HCT116 (cell line): ENCODE data around the gene CAMK2G. TPM values are rescaled to one million over a fixed set of nuclear protein-coding genes. Genes with fewer than 3 reads are reported as not detected.
A peak's percentile ranks its signal among the peaks of the same experiment; 100 is the strongest.

Experiments
- ATAC-seq: fragments of 200-7000 bp; cut with Tn5 transposase; 2 replicates; pipeline ENCODE4 v1.9.1; 2020; ENCODE audit warnings: mild to moderate bottlenecking, moderate library complexity
- BruUV-seq: library from RNA; stranded (reverse); fragments of 400-500 nt; replicated peaks from 2 replicates; lab custom pipeline; 2021; lab: Mats Ljungman, UMichigan
- CTCF ChIA-PET: fragments of 300-600 bp; sonication (Branson Sonifier 250); formaldehyde crosslinking; loops from one replicate; lab custom pipeline; 2021; ENCODE audit warnings: antibody characterized with exemption; lab: Charles Lee
- POLR2A ChIA-PET: fragments of 300-600, 350-600 bp; sonication (Branson Sonifier 250); formaldehyde crosslinking; loops from one replicate; lab custom pipeline; 2021; ENCODE audit warnings: antibody characterized with exemption; lab: Charles Lee
- RAD21 ChIA-PET, 2 experiments: fragments of 300-600 bp; sonication (Branson Sonifier 250); formaldehyde crosslinking; loops; one replicate each; lab custom pipeline; 2023; ENCODE audit warnings: low total read pairs in 2 of 2; ENCODE audit not compliant: uncharacterized antibody in 2 of 2, unreplicated experiment in 2 of 2, low non-redundant PET in 1 of 2; lab: Charles Lee
- DNase-seq: peaks from one replicate; pipeline ENCODE4 v3.0.0-alpha.2; 2010; ENCODE audit warnings: low read depth, low spot score
- H2AFZ ChIP-seq: fragments of 200-600 bp; shearing (Covaris generic), sonication (generic); 2 replicates; pipeline ENCODE4 v1.6.1; 2017; ENCODE audit warnings: low read depth, mixed run types, mixed read lengths, antibody characterized with exemption, low read length; ENCODE audit not compliant: poor library complexity, severe bottlenecking
- H3K27ac ChIP-seq: 2 replicates; pipeline ENCODE4 v1.5.1; 2012; ENCODE audit warnings: low read depth, low read length
- H3K27me3 ChIP-seq: fragments of 200-600 bp; sonication (generic); 2 replicates; pipeline ENCODE4 v1.6.1; 2016; ENCODE audit warnings: mixed run types, low read length, mixed read lengths; ENCODE audit not compliant: insufficient read depth
- H3K36me3 ChIP-seq, 2 experiments: fragments of 200-500 bp in 1 of 2; fragments of 200-600 bp in 1 of 2; sonication (Bioruptor generic) in 1 of 2; sonication (generic) in 1 of 2; 2 replicates each; pipeline versions ENCODE4 v1.5.1 to v1.6.1; 2014 to 2016; ENCODE audit warnings: low read length in 2 of 2, inconsistent platforms in 1 of 2, mixed read lengths in 1 of 2, mixed run types in 1 of 2; ENCODE audit not compliant: insufficient read depth in 2 of 2, control insufficient read depth in 1 of 2
- H3K4me1 ChIP-seq, 2 experiments: fragments of 200-600 bp in 1 of 2; sonication (generic) in 1 of 2; 2 replicates each; pipeline versions ENCODE4 v1.5.1 to v1.6.1; 2012 to 2017; ENCODE audit warnings: low read length in 2 of 2, inconsistent platforms in 1 of 2, mild to moderate bottlenecking in 1 of 2, mixed read lengths in 1 of 2, mixed run types in 1 of 2, moderate library complexity in 1 of 2; ENCODE audit not compliant: insufficient read depth in 2 of 2, control insufficient read depth in 1 of 2
- H3K4me2 ChIP-seq: fragments of 200-600 bp; sonication (generic); 2 replicates; pipeline ENCODE4 v1.6.1; 2017; ENCODE audit warnings: mixed run types, low read length, mixed read lengths
- H3K4me3 ChIP-seq, 2 experiments: fragments of 200-600 bp in 1 of 2; sonication (generic) in 1 of 2; replicated peaks in 1 of 2; 2 replicates each; pipeline ENCODE4 v1.5.1; 2011 to 2016; ENCODE audit warnings: low read length in 2 of 2, control low read depth in 1 of 2, low read depth in 1 of 2, mild to moderate bottlenecking in 1 of 2, mixed read lengths in 1 of 2, mixed run types in 1 of 2
- H3K79me2 ChIP-seq: fragments of 200-600 bp; sonication (generic); 2 replicates; pipeline ENCODE4 v1.6.1; 2017; ENCODE audit warnings: mild to moderate bottlenecking, mixed run types, low read length, moderate library complexity, mixed read lengths; ENCODE audit not compliant: insufficient read depth
- H3K9ac ChIP-seq: fragments of 200-600 bp; sonication (generic); 2 replicates; pipeline ENCODE4 v1.6.1; 2016; ENCODE audit warnings: low read length, mixed read lengths
- H3K9me2 ChIP-seq: fragments of 200-600 bp; sonication (generic), shearing (Covaris generic); 2 replicates; pipeline ENCODE4 v1.6.1; 2017; ENCODE audit warnings: mixed run types, mild to moderate bottlenecking, moderate library complexity; ENCODE audit not compliant: insufficient read depth
- H3K9me3 ChIP-seq, 2 experiments: fragments of 200-500 bp in 1 of 2; fragments of 200-600 bp in 1 of 2; sonication (Bioruptor generic) in 1 of 2; sonication (generic) in 1 of 2; 2 replicates each; pipeline ENCODE4 v1.6.1; 2014 to 2017; ENCODE audit warnings: low read length in 2 of 2, mixed read lengths in 2 of 2, inconsistent platforms in 1 of 2, low read depth in 1 of 2, mild to moderate bottlenecking in 1 of 2, mixed run types in 1 of 2, moderate library complexity in 1 of 2; ENCODE audit not compliant: control insufficient read depth in 1 of 2, insufficient read depth in 1 of 2
- H4K20me1 ChIP-seq: fragments of 200-600 bp; sonication (generic), shearing (Covaris generic); 2 replicates; pipeline ENCODE4 v1.6.1; 2017; ENCODE audit warnings: mixed run types, mild to moderate bottlenecking, moderate library complexity; ENCODE audit not compliant: insufficient read depth
- ATF3 ChIP-seq: IDR thresholded peaks from 2 replicates; pipeline ENCODE4 v1.6.1; 2012
- CBX3 ChIP-seq: IDR thresholded peaks from 2 replicates; pipeline ENCODE4 v1.6.1; 2012; ENCODE audit warnings: low read depth
- CEBPB ChIP-seq: IDR thresholded peaks from 2 replicates; pipeline ENCODE4 v1.6.1; 2012; ENCODE audit warnings: low read depth
- JUND ChIP-seq: IDR thresholded peaks from 2 replicates; pipeline ENCODE4 v1.6.1; 2012
- MAX ChIP-seq: IDR thresholded peaks from 2 replicates; pipeline ENCODE4 v1.6.1; 2012
- POLR2AphosphoS5 ChIP-seq: IDR thresholded peaks from 2 replicates; pipeline ENCODE4 v1.6.1; 2011; ENCODE audit warnings: mild to moderate bottlenecking, low read depth, low read length, moderate library complexity
- RAD21 ChIP-seq: IDR thresholded peaks from 2 replicates; pipeline ENCODE4 v1.6.1; 2012; ENCODE audit warnings: low read depth, mild to moderate bottlenecking
- ZFX ChIP-seq: fragments of 450-650 bp; IDR thresholded peaks from 2 replicates; pipeline ENCODE4 v1.6.1; 2017
- intact Hi-C: fragments of 100-400 bp; cut with micrococcal nuclease; formaldehyde crosslinking; loops from 2 replicates; pipeline ENCODE4 v1.10.0; 2022
- total RNA-seq: library from RNA; stranded (reverse); gene quantifications from one replicate; pipeline ENCODE4 v1.2.1, GENCODE V29; 2021; ENCODE audit not compliant: unreplicated experiment

Gene CAMK2G
- total RNA-seq, 1 experiment from 2014 or later: 28.3 TPM

GRCh38 chr10:73917566-73918305, 43.4 kb upstream of the CAMK2G start:
- TF ChIP-seq ATF3 (no peak), ZFX (no peak), MAX (no peak), JUND (0 out of 2 replicates have a peak, but pooled peaks have one; percentile 10), POLR2AphosphoS5 (peak; percentile 24; the same call in 1 of the 2 replicates), CEBPB (no peak)
- TF ChIP-seq, all 23 proteins: peak for 2
- no TSS peak for BruUV-seq
- Histone ChIP-seq H2AFZ (no peak overlapping the region), H3K9me3 (no peaks in the 10 kb centered on the region), H3K9me2 (no peaks in the 10 kb centered on the region), H3K79me2 (no peaks in the 10 kb centered on the region; the same call in 1 of the 2 replicates), H3K4me2 (no peak overlapping the region), H3K4me3 (no peak overlapping the region), H3K4me1 (peaks cover 0 to 35% of the 10 kb centered on the region in 2 experiments; a peak in 2 of 4 replicates), H3K9ac (no peak overlapping the region), H4K20me1 (no peaks in the 10 kb centered on the region), H3K27me3 (no peaks in the 10 kb centered on the region), H3K36me3 (peaks cover 2 to 20% of the 10 kb centered on the region in 2 experiments; a peak in 2 of 4 replicates), H3K27ac (no peak overlapping the region)
- CTCF ChIA-PET: interaction anchor here (0.8 kb wide), 1 partner anchor 32 kb away, joined by 3 read pairs; no protein-coding TSS in a partner anchor
- peak; percentile 36; the same call in 1 of the 2 replicates for ATAC-seq
- no peak for DNase-seq
- POLR2A ChIA-PET: interaction anchor here (0.7 to 5.2 kb wide), 7 partner anchors 9 to 48 kb away, joined by 3 to 27 read pairs (median 5); no protein-coding TSS in a partner anchor
- RAD21 ChIA-PET: no interaction called here
- intact Hi-C loops: no loop called here

GRCh38 chr10:73916761-73917470, 42.6 kb upstream of the CAMK2G start:
- intact Hi-C loops: no loop called here
- no peak overlapping the region for H3K27ac ChIP-seq
- no peak overlapping the region for H3K9ac ChIP-seq
- H3K9me2 ChIP-seq: no peaks in the 10 kb centered on the region
- peaks cover 2% of the 10 kb centered on the region; the same call in 1 of the 2 replicates for H3K79me2 ChIP-seq
- no peak for DNase-seq
- POLR2A ChIA-PET: interaction anchor here (0.9 to 7.0 kb wide), 7 partner anchors 8 to 49 kb away, joined by 3 to 32 read pairs (median 4); no protein-coding TSS in a partner anchor
- no peak overlapping the region for H2AFZ ChIP-seq
- CTCF ChIA-PET: interaction anchor here (0.8 kb wide), 1 partner anchor 31 kb away, joined by 3 read pairs; no protein-coding TSS in a partner anchor
- TF ChIP-seq RAD21 (no peak), CBX3 (no peak)
- no peak for ATAC-seq
- H3K36me3 ChIP-seq: peaks cover 2 to 20% of the 10 kb centered on the region in 2 experiments; a peak in 2 of 4 replicates
- no peak overlapping the region for H3K4me3 ChIP-seq
- no peak overlapping the region for H3K4me2 ChIP-seq
- peaks cover 2 to 38% of the 10 kb centered on the region in 2 experiments; a peak in 2 of 4 replicates for H3K4me1 ChIP-seq
- H3K27me3 ChIP-seq: no peaks in the 10 kb centered on the region
- no peaks in the 10 kb centered on the region for H3K9me3 ChIP-seq
- BruUV-seq: no TSS peak
- RAD21 ChIA-PET: no interaction called here
- H4K20me1 ChIP-seq: no peaks in the 10 kb centered on the region
